GM18858 (cell line): ENCODE measurements around the gene FRMPD2.
A peak's percentile ranks its signal among the peaks of the same experiment; 100 is the strongest.
"Not testable (repeated sequence)": the region's sequence is repeated elsewhere in the genome, so short reads cannot be mapped to it uniquely, and the experiment has no call there.

Source experiments
- ATAC-seq: cut with Tn5 transposase; IDR thresholded peaks from one replicate; pipeline ENCODE4 v1.9.1; 2021; ENCODE audit not compliant: unreplicated experiment

FRMPD2 gene

DNA sequence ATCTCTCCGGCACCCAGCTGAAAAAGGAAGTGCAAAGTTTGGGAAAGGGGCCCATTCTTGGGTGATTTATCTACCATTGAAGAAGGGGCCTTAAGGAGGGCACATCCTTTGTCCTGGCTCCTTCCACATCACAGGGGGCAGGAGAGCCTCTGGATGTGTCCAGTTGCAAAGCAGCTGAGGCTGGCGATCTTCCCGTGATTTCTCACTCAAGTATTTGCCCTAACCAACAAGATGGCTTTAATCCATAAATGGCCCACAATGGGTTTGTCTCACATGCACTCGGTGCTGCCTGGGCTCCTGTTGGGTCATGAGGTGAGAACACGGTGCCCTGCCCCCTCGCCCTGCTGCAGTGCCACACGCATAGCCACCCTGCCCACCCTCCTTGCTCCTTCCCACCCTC, 14.2 kb upstream of the FRMPD2 start:
- ATAC-seq = no peak

- ATAC-seq = peak; percentile 41
Observed at GRCh38 chr10:48287417-48288391, 13.2 kb upstream of the FRMPD2 start.

- no peak for ATAC-seq
Observed at GRCh38 chr10:48286356-48286755, 11.9 kb upstream of the FRMPD2 start.

GRCh38 chr10:48285710-48286109, 11.2 kb upstream of the FRMPD2 start:
- no peak for ATAC-seq

- ATAC-seq = no peak
Observed at GRCh38 chr10:48284811-48285210, 10.3 kb upstream of the FRMPD2 start.

GRCh38 chr10:48284002-48284546, 9.6 kb upstream of the FRMPD2 start:
- no peak for ATAC-seq

DNA sequence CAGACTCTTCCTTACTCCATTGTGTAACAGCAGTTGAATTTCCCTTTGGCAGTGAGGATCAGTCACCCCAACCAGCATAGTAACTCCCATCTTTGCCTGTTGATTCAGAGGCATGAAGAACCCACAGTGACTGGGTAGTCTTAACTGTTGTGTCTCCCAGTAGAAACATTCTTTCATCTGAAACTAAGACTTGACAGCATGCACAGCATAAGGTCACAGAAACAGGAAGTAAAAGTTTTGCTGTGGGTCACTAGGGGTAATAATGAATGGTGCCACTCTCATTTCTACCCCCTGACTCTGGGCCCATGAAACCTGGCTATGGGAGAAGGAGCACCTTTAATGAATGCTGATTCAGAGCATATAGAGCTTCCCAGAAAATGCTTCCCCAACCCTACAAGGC, 8.3 kb upstream of the FRMPD2 start:
- ATAC-seq = peak; percentile 73

DNA sequence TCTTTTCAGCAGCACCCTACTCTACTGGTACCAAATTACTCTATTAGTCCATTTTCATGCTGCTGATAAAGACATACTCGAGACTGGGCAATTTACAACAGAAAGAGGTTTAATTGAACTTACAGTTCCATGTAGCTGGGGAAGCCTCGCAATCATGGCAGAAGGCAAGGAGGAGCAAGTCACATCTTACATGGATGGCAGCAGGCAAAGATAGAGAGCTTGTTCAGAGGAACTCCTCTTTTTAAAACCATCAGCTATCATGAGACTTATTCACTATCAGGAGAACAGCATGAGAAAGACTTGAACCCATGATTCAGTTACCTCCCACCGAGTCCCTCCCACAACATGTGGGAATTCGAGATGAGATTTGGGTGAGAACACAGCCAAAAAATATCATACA, 7.2 kb upstream of the FRMPD2 start:
- ATAC-seq = not testable (repeated sequence)

GRCh38 chr10:48279081-48279751, 4.7 kb upstream of the FRMPD2 start:
- peak; percentile 79 for ATAC-seq

DNA sequence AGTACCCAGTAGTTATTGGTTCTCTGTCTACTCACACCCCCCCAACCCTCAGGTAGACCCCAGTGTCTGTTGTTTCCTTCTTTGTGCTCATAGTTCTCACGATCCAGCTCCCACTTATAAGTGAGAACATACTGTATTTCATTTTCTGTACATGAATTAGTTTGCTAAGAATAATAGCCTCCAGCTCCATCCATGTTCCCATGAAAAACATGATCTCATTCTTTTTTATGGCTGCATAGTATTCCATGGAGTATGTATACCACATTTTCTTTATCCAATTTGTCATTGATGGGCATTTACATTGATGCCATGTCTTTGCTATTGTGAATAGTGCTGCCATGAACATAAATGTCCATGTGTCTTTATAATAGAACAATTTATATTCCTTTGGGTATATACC, 2.6 kb upstream of the FRMPD2 start:
- ATAC-seq = no peak

DNA sequence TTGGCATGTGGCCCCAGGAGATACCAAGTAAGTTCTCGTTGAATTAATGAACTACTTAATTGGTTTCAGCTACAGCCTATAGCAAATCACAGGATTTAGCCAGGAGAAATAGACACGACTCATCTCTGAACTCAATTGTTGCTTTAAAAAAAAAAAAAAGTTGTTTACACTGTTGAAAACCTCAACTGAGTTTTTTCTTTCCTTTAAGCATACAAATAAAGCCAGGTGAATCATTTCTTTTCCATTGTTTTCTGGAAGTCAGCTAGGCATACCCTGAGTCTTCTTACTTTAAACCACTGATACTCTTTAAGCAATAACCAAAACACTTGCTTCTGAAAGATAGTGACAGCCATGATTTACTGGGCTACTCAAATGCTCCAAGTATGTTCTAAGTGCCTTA, 755 bp downstream of the FRMPD2 start:
- no peak for ATAC-seq

GRCh38 chr10:48272682-48273081, 1.8 kb downstream of the FRMPD2 start:
- no peak for ATAC-seq

- no peak for ATAC-seq
Observed at GRCh38 chr10:48271047-48271730, 3.3 kb downstream of the FRMPD2 start.

GRCh38 chr10:48266528-48266927, 8.0 kb downstream of the FRMPD2 start:
- peak; percentile 51 for ATAC-seq

DNA sequence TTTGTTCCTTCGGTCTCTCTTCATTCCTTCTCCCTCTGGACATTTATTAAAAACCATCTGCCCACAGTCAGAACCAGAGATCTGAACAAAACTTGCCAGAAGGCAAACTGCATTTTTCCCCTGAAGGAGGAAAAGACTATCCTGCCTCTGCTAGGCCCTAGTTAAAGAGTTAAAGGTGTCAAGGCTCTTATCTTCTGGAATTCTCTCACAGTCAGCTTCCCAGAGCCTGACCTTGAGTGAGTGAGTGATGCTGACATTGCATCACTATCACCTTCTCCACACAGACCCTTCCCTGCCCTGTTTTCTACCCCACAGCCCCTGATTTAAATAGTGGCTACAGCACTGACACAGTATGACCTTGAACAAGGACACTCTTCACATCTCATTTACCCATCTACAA, 16.4 kb downstream of the FRMPD2 start:
- no peak for ATAC-seq

GRCh38 chr10:48257407-48257961, 17.0 kb downstream of the FRMPD2 start:
- ATAC-seq = no peak

GRCh38 chr10:48255722-48256121, 18.8 kb downstream of the FRMPD2 start:
- no peak for ATAC-seq

DNA sequence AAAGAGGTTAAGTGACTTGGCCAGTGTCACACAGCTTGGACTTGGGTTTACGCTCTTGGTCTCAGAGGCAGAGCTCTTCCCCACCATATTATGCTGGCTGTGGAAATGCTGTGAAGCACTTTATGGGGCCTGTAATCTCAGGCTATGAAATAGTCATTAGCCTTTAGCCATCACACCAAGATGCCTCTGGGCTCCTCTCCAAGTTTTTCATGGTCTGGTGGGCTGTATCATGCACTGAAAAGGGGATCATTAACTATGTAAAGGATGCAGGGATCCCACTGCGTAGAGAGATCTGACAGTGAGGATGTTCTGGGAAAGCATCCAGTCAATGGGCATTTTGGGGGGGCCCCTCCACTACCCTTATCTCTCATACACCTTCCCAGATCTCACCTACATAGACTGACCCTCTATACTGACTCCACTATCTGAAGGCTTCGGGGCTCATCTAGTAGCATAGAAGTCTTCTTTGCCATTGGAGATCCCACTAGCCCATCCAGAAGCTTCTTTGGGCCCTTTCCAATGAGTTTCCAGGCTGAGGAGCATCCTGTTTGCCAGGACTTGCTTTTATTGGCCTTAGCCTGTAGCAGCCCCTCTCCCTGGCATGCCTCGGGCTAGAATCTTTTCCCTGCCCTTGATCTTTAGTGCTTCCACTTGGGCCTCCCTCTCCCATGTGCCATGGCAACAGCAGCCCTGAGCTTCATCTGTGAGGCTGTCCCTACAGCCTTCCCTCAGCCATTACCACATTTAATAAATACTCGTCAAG, 19.6 kb downstream of the FRMPD2 start:
- no peak for ATAC-seq

DNA sequence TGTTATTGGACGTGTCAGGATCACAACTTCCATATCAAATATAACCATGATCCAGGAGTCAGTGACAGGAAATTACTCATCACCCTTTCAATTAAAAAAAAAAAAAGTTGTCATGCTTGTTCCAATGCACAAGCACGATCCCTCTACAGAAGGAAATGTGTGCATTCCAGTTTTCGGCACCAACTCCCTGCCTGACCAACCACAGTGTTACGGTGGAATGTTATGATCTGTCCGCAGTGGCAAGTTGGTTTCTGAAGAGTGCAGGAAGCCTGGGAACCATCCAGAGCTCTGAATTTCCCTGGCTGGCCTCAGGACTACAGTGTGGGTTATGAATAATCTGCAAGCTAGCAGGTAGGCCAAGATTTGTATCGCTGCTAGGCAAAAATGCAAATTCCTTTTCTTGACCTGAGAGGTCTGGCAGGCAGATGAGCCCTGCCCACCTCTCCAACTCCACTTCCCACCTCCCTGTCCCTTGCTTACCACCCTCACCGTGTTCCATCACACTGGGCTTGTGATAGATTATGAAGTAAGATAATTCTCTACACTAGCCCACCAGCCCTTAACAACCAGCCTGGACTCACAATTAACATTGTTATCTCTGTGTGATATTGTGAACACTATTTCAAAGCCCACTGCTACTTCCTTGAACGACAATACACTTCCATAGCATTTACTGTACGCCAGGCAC, 20.4 kb downstream of the FRMPD2 start:
- no peak for ATAC-seq

GRCh38 chr10:48252354-48252650, 22.2 kb downstream of the FRMPD2 start:
- ATAC-seq = no peak
